H1 (cell line): ENCODE measurements around the gene CNPY3. TPM values are rescaled to one million over a fixed set of nuclear protein-coding genes. Genes with fewer than 3 reads are reported as not detected.

Source experiments
- CTCF ChIA-PET: fragments of 300-600 bp; sonication (Branson Sonifier 250); formaldehyde crosslinking; loops from one replicate; lab custom pipeline; 2021; ENCODE audit not compliant: partially characterized antibody; lab: Charles Lee
- POLR2A ChIA-PET: fragments of 300-600 bp; sonication (Branson Sonifier 250); formaldehyde crosslinking; loops from one replicate; lab custom pipeline; 2021; ENCODE audit warnings: inconsistent platforms; ENCODE audit not compliant: partially characterized antibody; lab: Charles Lee
- DNase-seq, 2 experiments: peaks; one replicate each; pipeline versions ENCODE4 v3.0.0 to v3.0.0-alpha.2; 2010 to 2022; ENCODE audit warnings: low spot score in 2 of 2, low read depth in 1 of 2, mixed read lengths in 1 of 2
- FAIRE-seq: peaks from 2 replicates; lab custom pipeline; 2011; peaks lifted over from hg19 to GRCh38; lab: Jason Lieb, UNC
- H2AFZ ChIP-seq: 2 replicates; pipeline ENCODE4 v1.8.1; 2012; ENCODE audit warnings: low read length, inconsistent platforms
- H2AK5ac ChIP-seq: 2 replicates; pipeline ENCODE4 v1.6.1; 2013; ENCODE audit warnings: low read depth, low read length
- H2BK120ac ChIP-seq: replicated peaks from 2 replicates; pipeline ENCODE3; 2013; ENCODE audit warnings: low read depth, low read length, inconsistent platforms
- H2BK12ac ChIP-seq: 2 replicates; pipeline ENCODE4 v1.6.1; 2013; ENCODE audit warnings: low read depth, low read length
- H2BK15ac ChIP-seq: 2 replicates; pipeline ENCODE4 v1.6.1; 2013; ENCODE audit warnings: low read length
- H2BK20ac ChIP-seq: 2 replicates; pipeline ENCODE4 v1.6.1; 2013; ENCODE audit warnings: low read length
- H2BK5ac ChIP-seq: 2 replicates; pipeline ENCODE4 v1.6.1; 2013; ENCODE audit warnings: low read depth, low read length
- H3K14ac ChIP-seq: 2 replicates; pipeline ENCODE4 v1.6.1; 2013; ENCODE audit warnings: inconsistent platforms; ENCODE audit not compliant: insufficient read length
- H3K18ac ChIP-seq: 2 replicates; pipeline ENCODE4 v1.6.1; 2013; ENCODE audit warnings: low read length; ENCODE audit errors: extremely low read depth
- H3K23ac ChIP-seq: 2 replicates; pipeline ENCODE4 v1.6.1; 2013; ENCODE audit warnings: inconsistent platforms; ENCODE audit not compliant: insufficient read length
- H3K23me2 ChIP-seq: 2 replicates; pipeline ENCODE4 v1.6.1; 2013; ENCODE audit warnings: low read depth, low read length
- H3K27ac ChIP-seq: 2 replicates; pipeline ENCODE4 v1.6.1; 2011; ENCODE audit warnings: low read depth, low read length, inconsistent platforms
- H3K27me3 ChIP-seq, 4 experiments: replicated peaks in 1 of 4; 1 replicate in 1 of 4; 2 replicates in 3 of 4; pipeline versions ENCODE4 v1.6.1 to v1.8.1; 2011 to 2013; ENCODE audit warnings: low read length in 3 of 4, mild to moderate bottlenecking in 3 of 4, inconsistent platforms in 2 of 4, mixed read lengths in 2 of 4, moderate library complexity in 1 of 4; ENCODE audit not compliant: control insufficient read depth in 3 of 4, insufficient read depth in 3 of 4; ENCODE audit errors: extremely low read depth in 1 of 4
- H3K36me3 ChIP-seq, 4 experiments: 2 replicates each; pipeline versions ENCODE4 v1.6.1 to v1.8.1; 2011 to 2013; ENCODE audit warnings: mild to moderate bottlenecking in 4 of 4, low read length in 3 of 4, moderate library complexity in 2 of 4, control low read depth in 1 of 4, inconsistent platforms in 1 of 4; ENCODE audit not compliant: insufficient read depth in 4 of 4, control insufficient read depth in 2 of 4
- H3K4ac ChIP-seq: replicated peaks from 2 replicates; pipeline ENCODE3; 2013; ENCODE audit warnings: low read length, low read depth, mixed read lengths, inconsistent platforms; ENCODE audit not compliant: insufficient read length
- H3K4me1 ChIP-seq, 4 experiments: replicated peaks in 1 of 4; 1 replicate in 1 of 4; 2 replicates in 3 of 4; pipeline versions ENCODE4 v1.6.1 to v1.8.1; 2011 to 2013; ENCODE audit warnings: low read length in 3 of 4, inconsistent platforms in 2 of 4, mixed read lengths in 1 of 4; ENCODE audit not compliant: insufficient read depth in 4 of 4, control insufficient read depth in 3 of 4
- H3K4me2 ChIP-seq, 2 experiments: 2 replicates each; pipeline versions ENCODE4 v1.6.1 to v1.8.1; 2011 to 2013; ENCODE audit warnings: low read depth in 2 of 2, low read length in 2 of 2, control low read depth in 1 of 2, inconsistent platforms in 1 of 2, mild to moderate bottlenecking in 1 of 2; ENCODE audit not compliant: insufficient read depth in 1 of 2
- H3K4me3 ChIP-seq, 4 experiments: fragments of 200-600, 300-600 bp in 1 of 4; sonication (generic), shearing (Covaris generic), sonication (Bioruptor Twin) in 1 of 4; 2 replicates each; pipeline versions ENCODE4 v1.5.1 to v1.8.1; 2011 to 2016; ENCODE audit warnings: low read length in 4 of 4, low read depth in 3 of 4, control low read depth in 2 of 4, inconsistent platforms in 2 of 4, mild to moderate bottlenecking in 2 of 4, mixed read lengths in 1 of 4, moderate library complexity in 1 of 4; ENCODE audit not compliant: insufficient read depth in 2 of 4; ENCODE audit errors: extremely low read depth in 1 of 4
- H3K56ac ChIP-seq: replicated peaks from 2 replicates; pipeline ENCODE3; 2013; ENCODE audit warnings: low read depth, mild to moderate bottlenecking, mixed read lengths, low read length, inconsistent platforms; ENCODE audit not compliant: insufficient read length
- H3K79me1 ChIP-seq: 2 replicates; pipeline ENCODE4 v1.6.1; 2013; ENCODE audit warnings: low read depth, low read length, control low read depth
- H3K79me2 ChIP-seq, 2 experiments: 2 replicates each; pipeline versions ENCODE4 v1.6.1 to v1.8.1; 2012 to 2013; ENCODE audit warnings: low read length in 2 of 2, mild to moderate bottlenecking in 2 of 2, inconsistent platforms in 1 of 2; ENCODE audit not compliant: insufficient read depth in 2 of 2, control insufficient read depth in 1 of 2
- H3K9ac ChIP-seq, 4 experiments: replicated peaks in 1 of 4; 1 replicate in 1 of 4; 2 replicates in 3 of 4; pipeline versions ENCODE4 v1.6.1 to v1.8.1; 2011 to 2013; ENCODE audit warnings: low read depth in 3 of 4, low read length in 3 of 4, control low read depth in 2 of 4, mild to moderate bottlenecking in 2 of 4, moderate library complexity in 2 of 4, inconsistent platforms in 1 of 4; ENCODE audit errors: extremely low read depth in 1 of 4
- H3K9me3 ChIP-seq, 2 experiments: 2 replicates each; pipeline versions ENCODE4 v1.6.1 to v1.8.1; 2012 to 2013; ENCODE audit warnings: mild to moderate bottlenecking in 2 of 2, moderate library complexity in 2 of 2, control low read depth in 1 of 2, inconsistent platforms in 1 of 2, low read depth in 1 of 2, low read length in 1 of 2, mixed read lengths in 1 of 2; ENCODE audit not compliant: insufficient read depth in 2 of 2
- H4K20me1 ChIP-seq, 2 experiments: replicated peaks in 1 of 2; 2 replicates each; pipeline versions ENCODE3 to v1.8.1; 2011 to 2013; ENCODE audit warnings: inconsistent platforms in 2 of 2, low read length in 2 of 2, mild to moderate bottlenecking in 1 of 2; ENCODE audit not compliant: insufficient read depth in 2 of 2, control insufficient read depth in 1 of 2
- H4K5ac ChIP-seq: 2 replicates; pipeline ENCODE4 v1.6.1; 2013; ENCODE audit warnings: low read length, low read depth, mixed read lengths, inconsistent platforms; ENCODE audit not compliant: insufficient read length
- H4K8ac ChIP-seq: 2 replicates; pipeline ENCODE4 v1.8.0; 2013; ENCODE audit warnings: mild to moderate bottlenecking, moderate library complexity, low read length, inconsistent platforms; ENCODE audit not compliant: insufficient read depth; ENCODE audit errors: extremely low read depth
- H4K91ac ChIP-seq: replicated peaks from 2 replicates; pipeline ENCODE3; 2013; ENCODE audit warnings: low read length, mixed read lengths, inconsistent platforms; ENCODE audit not compliant: insufficient read length
- ASH2L ChIP-seq: fragments of 200-600, 300-600 bp; sonication (generic); IDR thresholded peaks from one replicate; pipeline ENCODE4 v1.7.1; 2017; ENCODE audit warnings: low read length
- RAD21 ChIP-seq, 2 experiments: IDR thresholded peaks in 1 of 2; conservative IDR thresholded peaks in 1 of 2; 2 replicates each; pipeline ENCODE4 v1.6.1; 2011; ENCODE audit warnings: low read depth in 2 of 2, low read length in 2 of 2, improper control_type of control experiment in 1 of 2, inconsistent platforms in 1 of 2, mild to moderate bottlenecking in 1 of 2, moderate library complexity in 1 of 2
- WGBS, 2 experiments: shearing (Covaris generic) in 1 of 2; methylation state at CpG; one replicate each; pipeline versions ENCODE4 v1.1.6 to v1.1.7; 2013 to 2015; ENCODE audit warnings: low lambda C conversion rate in 2 of 2, mixed read lengths in 2 of 2, inconsistent platforms in 1 of 2, low coverage in 1 of 2, missing lambda C conversion rate in 1 of 2; ENCODE audit not compliant: insufficient replicate concordance in 2 of 2, insufficient coverage in 1 of 2, insufficient read length in 1 of 2; ENCODE audit errors: extremely low coverage in 1 of 2, missing lambda C conversion rate in 1 of 2; 5-methylcytosine and 5-hydroxymethylcytosine counted together
- polyA plus RNA-seq, 7 experiments: library from polyadenylated mRNA; depleted of rRNA in 3 of 7; stranded (reverse) in 5 of 7; unstranded in 2 of 7; fragments of >200 nt in 5 of 7; fragments of 200-250 nt in 2 of 7; gene quantifications; 1 replicate in 5 of 7; 2 replicates in 1 of 7; 4 replicates in 1 of 7; pipeline versions ENCODE4 v1.2.1 to v1.2.3, GENCODE V29; 2011 to 2013; ENCODE audit warnings: missing spikeins in 2 of 7, mixed read lengths in 2 of 7
- total RNA-seq: library from RNA; stranded (reverse); fragmentation: NEBNext Ultra II Directional; extraction: Animal tissue kit (Norgen Biotek cat#: 25700); gene quantifications from 2 replicates; pipeline ENCODE4 v1.2.1, GENCODE V29; 2021
- TF ChIP-seq, protein P1 (sequence below), 3 experiments: IDR thresholded peaks; 1 replicate in 2 of 3; 2 replicates in 1 of 3; pipeline versions ENCODE4 v1.5.1 to v1.6.1; 2011; ENCODE audit warnings: low read length in 3 of 3, mild to moderate bottlenecking in 3 of 3, inconsistent platforms in 2 of 3, low read depth in 1 of 3, moderate library complexity in 1 of 3; ENCODE audit not compliant: insufficient read depth in 1 of 3; ENCODE audit errors: control extremely low read depth in 1 of 3

The CNPY3 gene
- total and polyA plus RNA-seq, 2 of the 8 experiments (the other 6 are each of a cell fraction or from before 2014, with no cell fraction given) = 49.6 to 64.5 TPM

GRCh38 chr6:42898891-42899361 is 30.4 kb upstream of the CNPY3 start:
- Histone ChIP-seq H2BK20ac (no peak overlapping the region), H4K20me1 (no peaks in the 10 kb centered on the region), H3K79me1 (no peaks in the 10 kb centered on the region), H3K4ac (no peak overlapping the region), H4K8ac (no peak overlapping the region), H3K27ac (no peak overlapping the region), H4K91ac (no peak overlapping the region), H2BK120ac (no peak overlapping the region), H3K4me3 (no peak overlapping the region), H3K9ac (no peak overlapping the region), H2AK5ac (no peak overlapping the region), H2BK15ac (no peak overlapping the region), H3K79me2 (no peaks in the 10 kb centered on the region), H3K23ac (no peak overlapping the region), H3K56ac (no peak overlapping the region), H3K4me2 (no peak overlapping the region), H3K4me1 (peaks cover 2 to 8% (median 7%) of the 10 kb centered on the region in 4 experiments; a peak in 5 of 7 replicates), H3K14ac (no peak overlapping the region), H3K27me3 (no peaks in the 10 kb centered on the region), H2BK5ac (no peak overlapping the region), H2AFZ (peak overlapping the region; percentile 75; the same call in 1 of the 2 replicates), H3K36me3 (no peaks in the 10 kb centered on the region), H4K5ac (no peak overlapping the region), H3K23me2 (no peaks in the 10 kb centered on the region), H3K18ac (no peak overlapping the region), H3K9me3 (no peaks in the 10 kb centered on the region), H2BK12ac (no peak overlapping the region)
- POLR2A ChIA-PET = interaction anchor here (0.5 to 3.4 kb wide), 5 partner anchors 9 to 56 kb away, joined by 3 to 14 read pairs (median 3); partner anchors contain the start of gene RPL7L1
- CTCF ChIA-PET = interaction anchor here (0.7 to 2.7 kb wide), 15 partner anchors 8 to 682 kb away, joined by 3 to 8 read pairs (median 3); partner anchors contain the start of genes MRPS10 and UBR2
- WGBS, 2 experiments = 14% methylated on average over 10 of the region's 10 CpGs; no CpG with 5 or more reads in 1 of the 2 experiments
- DNase-seq = peak in 1 of 2 experiments; percentile 88
- peak; percentile 13 for FAIRE-seq
- TF ChIP-seq ASH2L = no peak
- TF ChIP-seq RAD21 (IDR thresholded peaks at IDR 0.05 in 1 of 2, conservative IDR thresholded peaks at IDR 0.05 in 1 of 2; ENCODE audit: low read depth in 2 of 2, low read length in 2 of 2) = peak; percentile 76 to 80
- TF ChIP-seq, protein P1, sequence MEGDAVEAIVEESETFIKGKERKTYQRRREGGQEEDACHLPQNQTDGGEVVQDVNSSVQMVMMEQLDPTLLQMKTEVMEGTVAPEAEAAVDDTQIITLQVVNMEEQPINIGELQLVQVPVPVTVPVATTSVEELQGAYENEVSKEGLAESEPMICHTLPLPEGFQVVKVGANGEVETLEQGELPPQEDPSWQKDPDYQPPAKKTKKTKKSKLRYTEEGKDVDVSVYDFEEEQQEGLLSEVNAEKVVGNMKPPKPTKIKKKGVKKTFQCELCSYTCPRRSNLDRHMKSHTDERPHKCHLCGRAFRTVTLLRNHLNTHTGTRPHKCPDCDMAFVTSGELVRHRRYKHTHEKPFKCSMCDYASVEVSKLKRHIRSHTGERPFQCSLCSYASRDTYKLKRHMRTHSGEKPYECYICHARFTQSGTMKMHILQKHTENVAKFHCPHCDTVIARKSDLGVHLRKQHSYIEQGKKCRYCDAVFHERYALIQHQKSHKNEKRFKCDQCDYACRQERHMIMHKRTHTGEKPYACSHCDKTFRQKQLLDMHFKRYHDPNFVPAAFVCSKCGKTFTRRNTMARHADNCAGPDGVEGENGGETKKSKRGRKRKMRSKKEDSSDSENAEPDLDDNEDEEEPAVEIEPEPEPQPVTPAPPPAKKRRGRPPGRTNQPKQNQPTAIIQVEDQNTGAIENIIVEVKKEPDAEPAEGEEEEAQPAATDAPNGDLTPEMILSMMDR (IDR thresholded peaks at IDR 0.05; ENCODE audit: control extremely low read depth in 1 of 3, insufficient read depth in 1 of 3, low read depth in 1 of 3, low read length in 3 of 3) = peak in 2 of 3 experiments; percentile 53 to 83; a peak in 3 of 4 replicates
